GM12875 (cell line): ENCODE measurements around the gene DACH1.

Experiments used
- H3K4me3 ChIP-seq: one replicate; pipeline ENCODE4 v1.5.1; 2011; ENCODE audit warnings: low read depth, low read length, control low read depth
- CTCF ChIP-seq: IDR thresholded peaks from 2 replicates; pipeline ENCODE4 v1.5.1; 2011; ENCODE audit warnings: low read depth, mild to moderate bottlenecking, control low read depth, inconsistent platforms, low read length, moderate library complexity, borderline replicate concordance; ENCODE audit not compliant: insufficient read depth

DACH1 gene

GRCh38 chr13:71751073-71751472 is 115.9 kb downstream of the DACH1 start:
- TF ChIP-seq CTCF: no peak
- no peak overlapping the region for H3K4me3 ChIP-seq

- TF ChIP-seq CTCF: no peak
- no peak overlapping the region for H3K4me3 ChIP-seq
Observed at GRCh38 chr13:71730267-71730666, 136.7 kb downstream of the DACH1 start.

- H3K4me3 ChIP-seq: no peak overlapping the region
- TF ChIP-seq CTCF: no peak
Observed at GRCh38 chr13:71729441-71729840, 137.6 kb downstream of the DACH1 start.

- TF ChIP-seq CTCF: no peak
- no peak overlapping the region for H3K4me3 ChIP-seq
Observed at GRCh38 chr13:71727662-71728061, 139.3 kb downstream of the DACH1 start.

- no peak for TF ChIP-seq CTCF
Observed at GRCh38 chr13:71727042-71727441, 140.0 kb downstream of the DACH1 start.

GRCh38 chr13:71722206-71722605 is 144.8 kb downstream of the DACH1 start:
- H3K4me3 ChIP-seq: no peak overlapping the region
- TF ChIP-seq CTCF: no peak

More at GRCh38 chr13:71727042-71727441, 140.0 kb downstream of the DACH1 start:
- H3K4me3 ChIP-seq: no peak overlapping the region

GRCh38 chr13:71721104-71721503 is 145.9 kb downstream of the DACH1 start:
- no peak for TF ChIP-seq CTCF
- no peak overlapping the region for H3K4me3 ChIP-seq
